Chondrocyte (in vitro differentiated cells): ENCODE data around the gene ESYT2. TPM values are rescaled to one million over a fixed set of nuclear protein-coding genes. Genes with fewer than 3 reads are reported as not detected.

Experiments
- DNase-seq: peaks from one replicate; pipeline ENCODE4 v3.0.0; 2021; ENCODE audit warnings: mixed read lengths, low spot score
- H3K27ac Mint-ChIP-seq: one replicate; pipeline ENCODE4 v1.8.0; 2021; ENCODE audit warnings: mild to moderate bottlenecking, moderate library complexity, mixed read lengths; ENCODE audit not compliant: unreplicated experiment
- H3K27me3 Mint-ChIP-seq: 2 replicates; pipeline ENCODE4 v1.8.0; 2021; ENCODE audit warnings: low read depth, mixed read lengths
- H3K36me3 Mint-ChIP-seq: 2 replicates; pipeline ENCODE4 v1.8.0; 2021; ENCODE audit warnings: low read depth, mixed read lengths
- H3K4me1 Mint-ChIP-seq: 2 replicates; pipeline ENCODE4 v1.8.0; 2021; ENCODE audit warnings: low read depth, mild to moderate bottlenecking, mixed read lengths
- H3K4me3 Mint-ChIP-seq: one replicate; pipeline ENCODE4 v1.8.0; 2021; ENCODE audit warnings: mild to moderate bottlenecking, moderate library complexity, mixed read lengths; ENCODE audit not compliant: unreplicated experiment
- H3K9me3 Mint-ChIP-seq: 2 replicates; pipeline ENCODE4 v1.8.0; 2021; ENCODE audit warnings: low read depth, mixed read lengths
- total RNA-seq: library from RNA; stranded (reverse); gene quantifications from 3 replicates; pipeline ENCODE4 v1.2.1, GENCODE V29; 2021
- TF ChIP-seq, protein P1 (sequence below): fragments of 200-600 bp; sonication (generic); IDR thresholded peaks from 2 replicates; pipeline ENCODE4 v1.5.0; 2021; ENCODE audit warnings: antibody characterized with exemption, mild to moderate bottlenecking, moderate library complexity

Gene ESYT2
- total RNA-seq, 1 donor from 2014 or later, result 108 TPM

GRCh38 chr7:158834878-158835784 is 5.8 kb upstream of the ESYT2 start:
- Mint-ChIP-seq H3K4me3 (no peak overlapping the region), H3K27me3 (no peaks in the 10 kb centered on the region), H3K36me3 (no peaks in the 10 kb centered on the region), H3K9me3 (no peaks in the 10 kb centered on the region), H3K27ac (no peak overlapping the region), H3K4me1 (peaks cover 7% of the 10 kb centered on the region)
- TF ChIP-seq, protein P1, sequence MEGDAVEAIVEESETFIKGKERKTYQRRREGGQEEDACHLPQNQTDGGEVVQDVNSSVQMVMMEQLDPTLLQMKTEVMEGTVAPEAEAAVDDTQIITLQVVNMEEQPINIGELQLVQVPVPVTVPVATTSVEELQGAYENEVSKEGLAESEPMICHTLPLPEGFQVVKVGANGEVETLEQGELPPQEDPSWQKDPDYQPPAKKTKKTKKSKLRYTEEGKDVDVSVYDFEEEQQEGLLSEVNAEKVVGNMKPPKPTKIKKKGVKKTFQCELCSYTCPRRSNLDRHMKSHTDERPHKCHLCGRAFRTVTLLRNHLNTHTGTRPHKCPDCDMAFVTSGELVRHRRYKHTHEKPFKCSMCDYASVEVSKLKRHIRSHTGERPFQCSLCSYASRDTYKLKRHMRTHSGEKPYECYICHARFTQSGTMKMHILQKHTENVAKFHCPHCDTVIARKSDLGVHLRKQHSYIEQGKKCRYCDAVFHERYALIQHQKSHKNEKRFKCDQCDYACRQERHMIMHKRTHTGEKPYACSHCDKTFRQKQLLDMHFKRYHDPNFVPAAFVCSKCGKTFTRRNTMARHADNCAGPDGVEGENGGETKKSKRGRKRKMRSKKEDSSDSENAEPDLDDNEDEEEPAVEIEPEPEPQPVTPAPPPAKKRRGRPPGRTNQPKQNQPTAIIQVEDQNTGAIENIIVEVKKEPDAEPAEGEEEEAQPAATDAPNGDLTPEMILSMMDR, result no peak
- no peak for DNase-seq

- TF ChIP-seq, protein P1, result no peak
- Mint-ChIP-seq H3K9me3 (no peaks in the 10 kb centered on the region), H3K27me3 (no peaks in the 10 kb centered on the region), H3K27ac (no peak overlapping the region), H3K36me3 (no peaks in the 10 kb centered on the region), H3K4me3 (no peak overlapping the region), H3K4me1 (peaks cover 9% of the 10 kb centered on the region)
- no peak for DNase-seq
Measured at GRCh38 chr7:158832994-158833393, 3.7 kb upstream of the ESYT2 start.

DNA sequence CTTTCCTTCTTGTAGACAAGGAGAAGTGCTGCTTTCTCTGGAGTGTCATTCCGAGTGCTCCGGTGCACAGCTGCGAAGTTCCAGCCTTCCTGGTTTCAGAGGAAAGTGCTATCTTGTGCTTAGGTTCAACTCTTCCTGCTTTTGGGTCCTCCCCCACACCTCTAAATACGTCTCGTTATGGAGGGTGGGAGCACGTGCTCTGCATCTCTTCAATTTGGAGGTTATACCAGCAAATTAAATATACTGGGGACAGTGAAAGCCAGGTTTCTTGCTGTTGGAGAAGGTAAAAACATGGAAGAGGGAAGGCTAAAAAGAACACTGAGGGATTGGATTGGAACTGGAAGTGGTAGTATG is 2.4 kb upstream of the ESYT2 start:
- Mint-ChIP-seq H3K27ac (no peak overlapping the region), H3K36me3 (peaks cover 3% of the 10 kb centered on the region)

DNA sequence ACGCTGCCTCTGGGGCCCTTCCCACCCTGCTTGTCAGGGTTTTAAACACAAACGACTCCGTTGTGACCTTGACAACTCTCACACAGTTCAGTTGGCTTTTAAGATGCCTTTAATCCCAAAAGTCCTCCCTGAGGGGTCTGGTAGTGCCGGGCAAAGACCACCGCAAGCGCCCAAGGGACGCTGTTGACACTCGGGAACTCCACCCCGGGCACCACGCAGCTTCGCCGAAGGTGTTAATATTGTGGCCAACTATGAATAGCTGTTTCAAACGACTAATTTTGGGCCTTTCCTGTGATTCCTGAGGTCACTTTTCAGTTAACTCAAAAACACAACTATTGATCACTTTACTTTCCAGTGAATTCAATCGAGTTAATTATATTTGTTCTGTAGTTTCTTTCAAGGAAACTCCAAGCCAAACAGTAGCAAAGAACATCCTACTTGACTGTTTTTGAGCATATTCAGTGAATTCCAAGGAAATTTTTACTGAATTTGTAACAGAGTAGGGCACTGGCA is 958 bp upstream of the ESYT2 start:
- peaks cover 3% of the 10 kb centered on the region for H3K36me3 Mint-ChIP-seq
- peak overlapping the region; percentile 81 for H3K4me3 Mint-ChIP-seq
- H3K9me3 Mint-ChIP-seq, result no peaks in the 10 kb centered on the region
- peak overlapping the region; percentile 93 for H3K27ac Mint-ChIP-seq
- no peak for DNase-seq
- peaks cover 25% of the 10 kb centered on the region for H3K4me1 Mint-ChIP-seq
- no peaks in the 10 kb centered on the region for H3K27me3 Mint-ChIP-seq
- TF ChIP-seq, protein P1, result no peak

More for the DNA sequence above, 2.4 kb upstream of the ESYT2 start:
- H3K4me3 Mint-ChIP-seq, result no peak overlapping the region
- no peaks in the 10 kb centered on the region for H3K9me3 Mint-ChIP-seq
- no peak for DNase-seq
- peaks cover 18% of the 10 kb centered on the region for H3K4me1 Mint-ChIP-seq
- TF ChIP-seq, protein P1, result no peak
- H3K27me3 Mint-ChIP-seq, result no peaks in the 10 kb centered on the region

- peaks cover 3% of the 10 kb centered on the region for H3K36me3 Mint-ChIP-seq
- H3K4me1 Mint-ChIP-seq, result peaks cover 36% of the 10 kb centered on the region
- H3K27ac Mint-ChIP-seq, result peak overlapping the region; percentile 96
- peak overlapping the region; percentile 87 for H3K4me3 Mint-ChIP-seq
- H3K9me3 Mint-ChIP-seq, result no peaks in the 10 kb centered on the region
- no peak for DNase-seq
- TF ChIP-seq, protein P1, result no peak
- H3K27me3 Mint-ChIP-seq, result no peaks in the 10 kb centered on the region
Measured at GRCh38 chr7:158829021-158829341, 328 bp downstream of the ESYT2 start.
